Umbilical cord (tissue), 1 donor: ENCODE data around the gene CTDNEP1. TPM values are rescaled to one million over a fixed set of nuclear protein-coding genes. Genes with fewer than 3 reads are reported as not detected.

Experiments used
- total RNA-seq: library from RNA; depleted of rRNA; stranded (reverse); fragments of >200 nt; gene quantifications from one replicate; pipeline ENCODE4 v1.2.3, GENCODE V29; 2014; ENCODE audit warnings: low replicate concordance; ENCODE audit not compliant: insufficient read depth

CTDNEP1 gene
- total RNA-seq, 1 donor from 2014 or later: 15.4 TPM

Other genes with a start within 250 kb of the CTDNEP1 start
- gene RNASEK, start 239.1 kb downstream of the CTDNEP1 start, total RNA-seq: 12.8 TPM
- 35.2 TPM for gene BCL6B, start 228.7 kb downstream of the CTDNEP1 start, total RNA-seq
- not detected for gene SLC16A13, start 215.7 kb downstream of the CTDNEP1 start, total RNA-seq
- gene SLC16A11, start 207.6 kb downstream of the CTDNEP1 start, total RNA-seq: 2.9 TPM
- not detected for gene CLEC10A, start 171.5 kb downstream of the CTDNEP1 start, total RNA-seq
- gene ASGR2, start 136.9 kb downstream of the CTDNEP1 start, total RNA-seq: not detected
- gene ASGR1, start 72.4 kb downstream of the CTDNEP1 start, total RNA-seq: 1.2 TPM
- gene DLG4, start 31.9 kb downstream of the CTDNEP1 start, total RNA-seq: 18.3 TPM
- 147 TPM for gene ACADVL, start 31.8 kb downstream of the CTDNEP1 start, total RNA-seq
- 64.8 TPM for gene DVL2, start 17.2 kb downstream of the CTDNEP1 start, total RNA-seq
- 29.1 TPM for gene PHF23, start 12.3 kb downstream of the CTDNEP1 start, total RNA-seq
- gene GABARAP, start 9.3 kb downstream of the CTDNEP1 start, total RNA-seq: 240 TPM
- gene ELP5, start 481 bp upstream of the CTDNEP1 start, total RNA-seq: 13.7 TPM
- gene CLDN7, start 10.7 kb upstream of the CTDNEP1 start, total RNA-seq: 14.2 TPM
- 7.7 TPM for gene SLC2A4, start 30.0 kb upstream of the CTDNEP1 start, total RNA-seq
- 0.96 TPM for gene YBX2, start 42.9 kb upstream of the CTDNEP1 start, total RNA-seq
- gene EIF5A, start 55.9 kb upstream of the CTDNEP1 start, total RNA-seq: 136 TPM
- gene GPS2, start 63.6 kb upstream of the CTDNEP1 start, total RNA-seq: 20.5 TPM
- gene NEURL4, start 77.6 kb upstream of the CTDNEP1 start, total RNA-seq: 35.6 TPM
- gene ACAP1, start 84.8 kb upstream of the CTDNEP1 start, total RNA-seq: 5.3 TPM
- gene KCTD11, start 100.4 kb upstream of the CTDNEP1 start, total RNA-seq: 18.3 TPM
- not detected for gene TMEM95, start 103.4 kb upstream of the CTDNEP1 start, total RNA-seq
- 12.8 TPM for gene TNK1, start 129.4 kb upstream of the CTDNEP1 start, total RNA-seq
- 21.9 TPM for gene PLSCR3, start 142.8 kb upstream of the CTDNEP1 start, total RNA-seq
- 89.3 TPM for gene TMEM256, start 152.4 kb upstream of the CTDNEP1 start, total RNA-seq
- gene NLGN2, start 156.1 kb upstream of the CTDNEP1 start, total RNA-seq: 4.8 TPM
- gene SPEM1, start 168.6 kb upstream of the CTDNEP1 start, total RNA-seq: not detected
- not detected for gene SPEM2, start 173.9 kb upstream of the CTDNEP1 start, total RNA-seq
- 0.96 TPM for gene SPEM3, start 177.1 kb upstream of the CTDNEP1 start, total RNA-seq
- gene TMEM102, start 183.7 kb upstream of the CTDNEP1 start, total RNA-seq: 1.9 TPM
- gene FGF11, start 187.8 kb upstream of the CTDNEP1 start, total RNA-seq: 12.8 TPM
- gene CHRNB1, start 193.3 kb upstream of the CTDNEP1 start, total RNA-seq: 8.9 TPM
- 18.1 TPM for gene ZBTB4, start 227.9 kb upstream of the CTDNEP1 start, total RNA-seq
- 0.24 TPM for gene SLC35G6, start 229.7 kb upstream of the CTDNEP1 start, total RNA-seq
- 40.7 TPM for gene POLR2A, start 232.6 kb upstream of the CTDNEP1 start, total RNA-seq